GM21390 (cell line): ENCODE results near the gene MMP21.

Experiments
- ATAC-seq: cut with Tn5 transposase; IDR thresholded peaks from one replicate; pipeline ENCODE4 v1.9.1; 2021; ENCODE audit not compliant: unreplicated experiment

Gene MMP21

DNA sequence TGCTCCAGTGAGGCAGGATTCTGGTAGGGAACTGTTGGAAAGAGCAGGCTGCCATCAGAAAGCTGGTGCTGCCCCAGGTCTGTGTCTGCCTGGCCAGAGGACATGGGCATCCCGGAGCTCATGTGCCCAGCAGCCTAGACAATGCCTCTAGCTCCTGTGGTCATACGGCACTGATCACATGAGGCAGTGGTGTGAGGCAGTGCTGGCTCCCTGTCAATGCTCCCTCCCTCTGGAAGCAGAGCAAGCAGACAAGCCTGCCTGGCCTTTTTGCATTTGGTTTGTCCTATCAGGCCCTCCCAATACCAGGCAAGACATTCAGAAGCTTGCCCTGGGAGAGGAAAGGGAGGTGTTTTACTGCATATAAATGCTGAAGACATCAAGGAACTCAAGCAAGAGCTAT, 19.5 kb upstream of the MMP21 start:
- no peak for ATAC-seq

DNA sequence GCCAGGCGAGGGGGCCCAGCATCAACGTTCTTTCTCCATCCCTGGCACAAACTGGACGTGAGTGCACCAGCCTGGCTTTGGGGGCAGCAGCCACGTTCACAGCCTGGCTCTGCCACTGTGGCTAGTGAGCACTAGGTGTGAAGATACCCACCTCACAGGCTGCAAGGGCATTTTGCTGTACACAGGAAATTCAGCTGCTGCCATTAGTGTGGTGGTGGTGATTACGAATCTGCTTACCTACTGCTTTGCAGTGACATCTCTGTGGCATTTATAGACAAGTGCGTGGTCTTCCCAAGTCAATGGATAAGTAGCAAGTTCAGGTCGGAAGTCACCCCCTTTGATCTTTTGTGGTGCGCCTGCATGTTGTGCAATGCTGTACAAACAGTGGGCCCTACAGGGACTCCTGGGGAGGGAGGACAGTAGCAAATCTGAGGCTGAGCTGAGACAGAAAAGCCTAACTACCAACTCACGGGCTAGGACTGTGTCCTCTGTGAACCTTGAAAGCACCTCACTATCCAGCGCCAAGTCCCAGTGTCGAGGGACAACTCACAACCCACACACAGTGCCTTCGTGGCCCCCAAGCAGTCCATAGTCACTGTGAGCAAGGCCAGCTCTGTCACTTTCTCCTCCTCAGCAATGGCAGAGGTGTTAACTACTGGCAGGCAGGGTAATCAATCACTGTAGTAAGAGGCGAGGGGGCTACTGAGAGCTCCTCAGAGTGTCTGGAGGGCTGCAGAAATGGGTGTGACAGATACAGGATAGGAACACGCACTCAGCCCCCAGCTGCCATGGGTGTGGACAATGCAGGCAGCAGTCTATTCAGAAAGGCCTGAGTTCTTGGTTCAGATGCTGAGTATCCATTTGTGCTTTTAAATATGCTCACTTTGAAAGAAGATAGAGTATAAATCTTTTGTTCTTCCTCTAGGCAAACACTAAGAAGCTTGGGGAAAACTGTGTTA, 17.0 kb upstream of the MMP21 start:
- ATAC-seq, result no peak

DNA sequence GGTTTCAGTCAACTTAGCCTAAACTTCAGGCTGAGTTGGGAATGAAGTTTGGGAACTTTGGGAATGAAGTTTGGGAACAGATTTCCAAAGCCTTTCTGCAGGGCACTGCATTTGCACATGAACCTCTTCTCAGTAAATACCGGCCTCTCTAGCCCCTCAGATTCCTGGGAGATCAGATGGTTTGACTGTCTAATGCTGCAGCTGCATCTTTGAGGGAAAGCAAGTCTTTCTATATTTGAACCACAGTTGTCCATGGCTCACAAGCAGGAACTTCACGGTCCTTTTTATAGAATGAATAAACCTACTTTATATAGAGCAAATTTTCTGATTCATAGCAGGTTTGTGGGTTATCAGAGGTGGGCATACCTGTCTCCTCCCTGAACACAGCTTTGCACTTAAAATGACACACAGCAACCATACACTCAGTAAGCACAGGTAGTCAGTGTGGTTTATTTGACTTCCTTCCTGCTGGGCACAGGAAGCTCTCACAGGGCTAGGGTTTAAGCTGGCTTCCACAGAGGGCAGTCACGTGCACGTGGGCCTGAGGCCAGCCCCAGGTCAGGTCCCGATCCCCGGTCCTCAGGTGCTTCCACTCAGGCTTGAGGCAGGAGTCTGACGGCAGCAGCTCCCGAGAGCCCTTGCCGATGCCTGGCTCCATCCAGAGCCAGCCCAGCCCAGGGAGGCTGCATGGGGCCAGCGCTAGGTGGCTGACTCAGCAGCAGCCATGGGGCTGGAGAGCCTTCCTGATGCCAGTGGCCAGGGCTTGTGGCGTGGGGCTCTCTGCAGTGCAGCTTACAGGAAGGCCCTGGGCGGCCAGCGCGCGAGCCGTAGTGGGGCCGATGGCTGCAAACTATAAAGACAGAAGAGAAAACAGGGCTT, 12.8 kb upstream of the MMP21 start:
- no peak for ATAC-seq

DNA sequence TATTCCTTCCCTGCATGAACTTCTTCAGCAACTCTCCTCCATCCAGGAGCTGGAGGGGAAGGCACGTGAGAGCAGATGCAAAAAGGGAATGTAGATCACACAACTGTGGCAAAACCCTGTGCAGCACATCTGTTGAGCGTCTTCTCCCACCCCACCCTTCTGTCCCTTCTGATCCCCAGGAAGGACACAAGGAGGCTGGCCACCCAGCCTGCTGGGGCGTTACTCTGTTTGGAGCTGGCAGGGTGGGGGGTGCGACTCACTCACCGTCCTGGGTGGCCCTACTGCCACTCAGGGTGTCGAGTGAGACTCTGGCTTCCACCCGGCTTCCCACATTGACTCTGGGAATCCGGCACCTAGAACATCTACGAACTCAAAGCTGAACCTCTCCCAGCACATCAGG, 10.2 kb upstream of the MMP21 start:
- ATAC-seq, result no peak

DNA sequence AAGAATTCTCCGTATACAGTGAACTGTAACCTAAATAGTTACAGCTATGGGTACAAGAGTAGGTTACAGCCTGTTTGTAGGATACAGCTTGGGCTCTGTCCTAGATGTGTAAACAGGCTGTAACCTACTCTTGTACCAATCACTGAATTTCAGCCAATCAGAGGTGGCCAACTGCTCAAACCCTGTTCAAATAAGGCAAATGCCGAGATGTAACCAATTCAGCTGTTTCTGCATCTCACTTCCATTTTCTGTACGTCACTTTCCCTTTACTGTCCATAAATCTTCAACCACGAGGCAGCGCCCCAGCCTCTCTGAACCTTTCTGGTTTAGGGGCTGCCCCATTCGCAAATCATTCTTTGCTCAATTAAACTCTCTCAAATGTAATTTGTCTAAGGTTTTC, 8.3 kb upstream of the MMP21 start:
- ATAC-seq, result peak; percentile 94

DNA sequence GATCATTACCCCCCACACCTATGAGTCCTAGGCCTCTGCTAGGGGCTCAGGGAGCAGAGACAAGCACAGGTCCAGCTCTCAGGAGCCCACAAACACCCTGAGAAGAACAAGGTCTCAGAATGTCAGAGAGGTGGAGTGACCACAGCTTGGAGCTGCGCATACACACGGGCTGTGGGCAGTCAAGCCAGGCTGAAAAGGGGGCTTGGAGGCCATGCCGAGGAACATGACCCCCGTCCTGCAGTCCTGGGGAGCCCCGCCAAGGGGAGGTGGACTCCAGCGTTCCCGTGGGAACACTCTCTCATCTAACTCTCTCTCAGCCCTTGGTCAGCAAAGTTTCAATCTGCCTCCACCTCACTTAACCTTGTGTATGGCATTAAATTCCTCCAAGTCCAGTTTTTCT, 7.8 kb upstream of the MMP21 start:
- ATAC-seq, result no peak

DNA sequence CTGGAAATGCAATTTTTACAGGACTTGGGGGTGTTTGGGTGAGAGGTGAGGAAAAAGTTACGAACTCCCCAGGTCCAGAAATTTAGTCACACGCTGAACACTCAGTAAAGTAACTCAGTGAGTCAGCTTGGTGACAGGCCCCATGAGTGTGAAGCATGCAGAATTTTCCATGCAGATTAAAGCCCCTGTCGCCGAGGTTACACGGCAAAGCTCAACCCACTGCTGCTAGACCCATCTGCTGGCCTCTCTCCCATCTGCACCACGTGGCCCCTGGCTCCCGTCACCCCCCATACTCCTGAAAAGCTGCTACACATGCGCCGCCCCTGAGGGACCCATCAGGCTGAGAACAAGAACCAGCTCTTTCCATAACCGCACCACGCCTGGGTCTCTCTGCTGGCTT, 7.0 kb upstream of the MMP21 start:
- ATAC-seq, result no peak

DNA sequence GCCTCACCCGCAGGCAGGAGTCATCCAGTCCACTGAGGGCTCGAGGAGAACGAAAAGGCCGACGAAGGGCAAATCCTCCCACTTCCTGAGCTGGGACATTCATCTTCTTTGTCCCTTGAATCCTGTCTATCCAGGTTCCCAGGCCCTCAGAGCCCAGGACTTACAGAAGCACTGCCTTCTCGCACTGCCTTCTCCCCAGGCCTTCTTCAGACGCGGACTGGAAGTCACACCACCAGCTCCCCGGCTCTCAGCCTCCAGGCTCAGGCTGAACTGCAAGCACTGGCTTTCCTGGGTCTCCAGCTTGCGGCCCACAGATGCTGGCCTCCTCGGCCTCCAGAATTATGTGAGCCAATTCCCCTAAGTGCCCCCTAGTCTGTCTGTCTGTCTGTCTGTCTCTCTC, 6.4 kb upstream of the MMP21 start:
- no peak for ATAC-seq

DNA sequence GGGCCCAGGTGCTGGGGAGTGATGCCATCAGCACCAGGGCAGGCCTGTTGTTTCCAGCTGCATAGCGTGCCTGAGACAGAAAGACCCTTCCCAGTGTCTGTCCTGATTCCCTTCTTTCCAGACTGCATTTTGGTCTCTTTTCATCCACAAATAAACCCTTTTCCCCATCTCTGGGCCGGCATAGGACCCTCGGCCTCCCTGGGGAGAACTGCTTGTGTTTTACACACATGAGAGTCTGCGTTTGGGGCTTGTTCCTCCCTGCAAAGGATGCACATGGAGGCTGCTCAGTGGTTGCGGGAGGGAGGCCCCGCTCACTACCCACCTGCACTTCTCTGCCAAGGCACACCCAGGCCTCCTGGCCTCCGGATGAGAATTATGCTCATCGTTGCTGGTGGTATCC, 5.8 kb upstream of the MMP21 start:
- ATAC-seq, result no peak

DNA sequence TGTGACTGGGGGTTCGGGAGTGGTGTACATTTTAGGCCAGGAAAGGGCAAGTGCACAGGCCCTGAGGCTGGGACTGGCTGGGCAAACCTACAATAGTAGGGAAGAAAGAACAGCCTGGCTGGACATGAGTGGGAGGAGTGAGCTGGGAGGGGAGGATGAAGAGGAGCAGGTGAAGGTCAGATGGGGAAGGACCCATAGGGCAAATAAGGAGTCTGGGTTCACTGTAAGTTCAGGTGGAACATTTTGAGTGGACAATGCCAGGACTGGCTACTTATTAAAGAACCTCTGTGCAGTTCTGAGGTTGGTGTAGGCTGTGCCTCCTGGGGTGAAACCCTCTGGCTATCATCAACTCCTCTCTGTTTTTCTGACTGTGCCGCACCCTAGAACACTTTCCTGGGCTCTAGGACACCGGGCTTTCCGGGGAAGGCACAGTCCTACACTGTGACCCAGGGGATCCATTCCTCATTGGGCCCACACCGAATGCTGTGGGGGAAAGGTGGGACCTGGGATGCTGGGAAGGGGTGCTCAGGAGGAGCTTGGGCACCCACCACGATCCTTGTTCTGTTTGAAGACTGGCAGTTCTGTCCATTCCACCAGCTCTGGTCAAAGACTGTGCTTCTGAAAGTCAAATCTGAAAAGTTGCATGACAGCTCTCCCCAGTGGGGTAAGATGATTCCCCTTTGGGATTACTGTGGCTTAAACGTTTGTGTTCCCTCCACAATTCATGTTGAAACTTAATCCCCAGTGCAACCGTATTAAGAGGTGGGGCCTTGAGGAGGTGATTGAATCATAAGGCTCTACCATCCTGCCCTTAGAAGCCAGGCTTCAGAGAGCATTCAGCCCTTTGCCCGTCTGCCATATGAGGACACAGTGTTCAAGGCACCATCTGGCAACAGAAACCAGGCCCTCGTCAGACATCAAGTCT, 4.0 kb upstream of the MMP21 start:
- ATAC-seq, result no peak

DNA sequence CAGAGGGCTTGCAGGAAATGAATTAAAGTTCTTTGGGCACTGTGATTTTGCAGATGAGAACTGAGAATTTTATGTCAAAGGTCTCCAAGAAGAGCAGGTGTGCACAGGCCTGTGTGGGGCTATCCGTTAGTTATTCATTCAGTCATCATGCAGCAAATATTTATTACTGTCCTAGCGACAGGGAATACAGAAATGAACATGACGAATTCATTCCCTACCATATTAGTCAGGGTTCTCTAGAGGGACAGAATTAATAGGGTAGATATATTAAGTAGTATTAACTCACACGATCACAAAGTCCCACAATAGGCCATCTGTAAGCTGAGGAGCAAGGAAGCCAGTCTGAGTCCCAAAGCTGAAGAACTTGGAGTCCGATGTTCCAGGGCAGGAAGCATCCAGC, 2.9 kb upstream of the MMP21 start:
- ATAC-seq, result no peak

DNA sequence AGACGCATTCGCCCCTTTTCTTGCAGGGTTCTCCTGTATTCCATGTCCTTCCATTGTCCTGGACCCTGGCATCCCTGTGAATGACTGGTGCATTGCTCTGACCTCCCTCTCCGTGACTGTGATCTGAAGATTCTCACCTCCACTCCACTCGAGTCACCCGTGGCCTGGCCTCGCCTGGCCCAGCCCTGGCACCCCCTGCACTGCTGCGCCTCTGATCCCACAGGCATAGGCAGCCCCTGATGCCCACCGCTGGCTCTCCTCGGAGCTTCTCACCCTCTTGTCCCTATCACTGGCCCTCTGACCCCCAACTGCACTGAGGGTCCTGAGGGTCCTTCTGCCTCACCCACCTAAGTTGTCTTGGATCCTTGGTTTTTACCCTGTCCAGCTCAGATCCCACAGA, 2.2 kb upstream of the MMP21 start:
- no peak for ATAC-seq

DNA sequence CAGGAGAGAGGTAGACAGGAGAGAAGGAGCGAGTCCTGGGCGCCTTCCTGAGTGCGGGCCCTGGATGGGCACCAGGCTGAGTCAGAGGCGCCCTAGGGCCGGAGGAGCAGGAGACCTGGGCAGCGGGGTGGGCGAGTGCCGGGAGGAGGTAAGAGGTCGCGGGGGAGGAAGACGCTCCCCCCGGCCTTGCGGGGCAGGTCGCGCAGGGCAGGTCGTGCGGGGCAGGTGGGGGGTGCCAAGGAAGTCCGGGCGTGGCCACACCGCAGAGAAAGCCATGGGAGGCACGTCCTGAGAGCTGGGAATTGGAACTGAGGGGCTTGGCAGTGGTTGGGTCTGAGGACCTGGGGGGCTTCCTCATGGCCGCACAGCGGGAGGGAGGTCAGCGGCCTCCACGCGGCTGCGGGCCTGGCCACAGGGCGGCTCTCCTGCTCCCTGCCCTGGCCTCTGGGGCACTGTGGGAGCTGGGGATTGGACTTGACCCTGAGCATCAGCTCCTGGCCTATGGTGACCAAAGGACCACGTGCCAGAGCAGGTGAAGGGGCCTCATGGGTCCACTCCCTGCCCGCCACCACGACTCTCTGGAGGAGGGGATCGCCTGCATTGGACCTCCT, 935 bp downstream of the MMP21 start:
- ATAC-seq, result no peak

DNA sequence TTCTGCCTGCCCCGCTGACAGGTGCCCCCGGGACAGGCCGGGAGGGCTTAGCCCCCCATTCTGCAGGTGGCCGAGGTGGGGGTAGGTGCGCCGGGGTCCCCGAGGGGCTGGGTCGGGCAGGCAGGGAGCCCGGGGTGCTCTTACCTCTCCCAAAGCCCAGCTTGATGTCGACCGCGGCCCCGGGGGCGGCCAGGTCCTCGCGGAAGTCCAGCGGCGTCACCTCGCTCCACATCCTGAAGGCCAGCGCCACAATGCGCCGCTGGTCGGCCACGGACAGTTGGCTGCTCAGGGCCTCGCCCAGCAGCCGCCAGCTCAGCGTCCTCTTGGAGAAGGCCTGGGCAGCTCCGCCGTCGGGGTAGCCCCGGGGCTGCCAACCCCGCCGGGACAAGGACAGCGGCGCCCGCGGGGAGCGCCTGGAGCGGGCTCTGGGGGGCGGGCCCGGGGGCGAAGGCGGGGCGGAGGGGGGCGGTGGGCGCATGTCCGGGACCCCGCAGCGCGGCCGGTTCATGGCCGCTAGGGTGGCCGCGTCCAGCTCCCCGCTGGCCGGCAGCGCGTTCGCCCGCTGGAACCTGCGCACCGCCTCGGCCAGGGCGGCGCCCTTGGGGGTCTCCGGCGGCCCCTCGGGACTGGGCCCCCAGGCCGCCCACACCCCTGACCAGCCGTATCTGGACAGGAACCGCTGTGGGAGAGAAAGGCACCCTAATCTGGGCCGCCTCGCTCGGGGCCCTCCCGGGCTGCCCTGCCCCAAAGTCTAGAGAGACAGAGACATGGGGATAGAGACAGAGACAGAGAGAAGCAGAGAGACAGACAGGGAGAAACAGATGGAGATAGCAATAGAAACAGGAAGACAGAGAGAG, 1.7 kb downstream of the MMP21 start:
- no peak for ATAC-seq

DNA sequence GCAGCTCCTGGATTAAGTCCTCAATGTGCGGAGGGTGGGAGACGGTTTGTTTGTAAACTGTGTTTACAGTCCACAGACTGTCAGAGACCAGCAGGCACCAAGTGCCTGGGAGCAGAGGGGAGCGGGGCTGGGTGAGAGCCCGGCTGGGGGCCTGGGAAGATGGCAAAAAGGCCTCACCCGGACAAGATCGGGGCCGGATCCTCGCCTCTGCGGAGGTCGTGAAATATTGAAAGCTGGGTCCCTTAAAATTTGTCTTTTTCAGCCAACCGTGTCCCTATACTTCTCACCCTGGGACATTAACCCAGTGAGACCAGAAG, 2.8 kb downstream of the MMP21 start:
- ATAC-seq, result no peak

DNA sequence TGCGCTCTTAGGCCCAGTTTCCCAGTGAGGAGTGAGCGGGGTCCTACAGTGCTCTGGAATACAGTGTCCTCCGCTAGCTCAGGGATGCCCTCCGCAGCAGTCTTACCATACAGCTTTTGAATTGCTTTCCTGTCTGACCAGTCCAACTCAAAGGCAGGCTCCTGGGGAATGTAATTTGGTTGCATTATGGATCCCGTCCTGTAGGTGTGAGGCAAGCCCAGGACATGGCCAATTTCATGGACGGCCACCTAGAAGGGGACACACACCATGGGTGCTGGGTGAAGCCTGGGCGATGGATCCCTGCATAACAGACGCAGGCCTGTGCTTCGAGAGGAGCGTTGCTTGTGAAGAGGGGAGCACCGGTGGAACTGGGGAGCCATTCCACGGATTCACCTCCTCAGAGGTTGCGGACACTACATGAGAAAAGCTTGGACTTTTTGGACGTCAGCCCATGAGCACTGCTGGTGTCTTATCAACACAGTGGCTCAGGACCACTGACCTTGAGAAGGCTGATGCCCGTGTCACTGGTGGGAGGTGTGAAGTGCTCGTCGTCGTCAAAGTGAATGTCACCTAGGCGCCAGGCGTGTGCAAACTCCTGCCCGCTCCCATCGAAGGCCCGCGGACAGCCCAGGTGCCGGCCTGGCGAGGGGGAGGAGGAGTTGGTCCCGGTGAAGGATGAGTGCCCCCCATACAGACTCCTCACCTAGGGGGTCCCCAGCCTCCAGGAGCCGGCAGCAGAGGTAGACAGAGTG, 3.3 kb downstream of the MMP21 start:
- ATAC-seq, result no peak

DNA sequence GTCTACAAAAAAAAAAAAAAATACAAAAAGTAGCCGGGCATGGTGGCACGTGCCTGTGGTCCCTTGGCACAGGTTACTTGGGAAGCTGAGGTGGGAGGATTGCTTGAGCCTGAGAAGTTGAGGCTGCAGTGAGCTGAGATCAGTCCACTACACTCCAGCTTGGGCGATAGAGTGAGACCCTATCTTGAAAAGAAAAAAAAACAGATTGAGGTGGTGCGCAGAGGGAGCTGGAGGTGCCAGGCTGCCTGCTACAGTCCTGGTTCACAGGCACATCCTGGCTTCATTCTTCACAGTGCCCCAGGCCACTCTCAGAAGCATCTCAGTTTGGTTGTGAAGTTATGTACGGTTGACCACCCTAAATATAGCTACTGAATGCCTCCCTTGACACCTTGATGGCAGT, 4.8 kb downstream of the MMP21 start:
- ATAC-seq, result no peak

DNA sequence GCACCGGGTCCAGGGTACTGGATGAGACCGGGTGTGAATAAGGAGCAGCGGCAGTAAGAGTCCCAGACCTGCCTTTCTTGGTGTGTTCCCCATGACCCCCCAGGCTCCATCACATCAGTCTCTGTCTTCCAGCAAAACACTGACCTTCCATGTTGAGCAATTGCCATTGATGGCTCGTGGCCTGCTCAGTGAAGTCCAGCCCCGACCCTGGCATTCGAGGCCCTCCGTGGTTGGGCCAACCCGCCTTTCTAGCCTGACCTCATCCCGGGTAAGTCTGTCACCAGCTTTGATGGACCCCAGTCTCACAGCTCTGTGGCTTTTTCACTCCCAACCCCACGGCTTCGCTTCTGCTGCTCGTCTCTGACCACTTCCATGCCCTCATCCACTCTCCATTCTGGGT, 6.4 kb downstream of the MMP21 start:
- ATAC-seq, result no peak

DNA sequence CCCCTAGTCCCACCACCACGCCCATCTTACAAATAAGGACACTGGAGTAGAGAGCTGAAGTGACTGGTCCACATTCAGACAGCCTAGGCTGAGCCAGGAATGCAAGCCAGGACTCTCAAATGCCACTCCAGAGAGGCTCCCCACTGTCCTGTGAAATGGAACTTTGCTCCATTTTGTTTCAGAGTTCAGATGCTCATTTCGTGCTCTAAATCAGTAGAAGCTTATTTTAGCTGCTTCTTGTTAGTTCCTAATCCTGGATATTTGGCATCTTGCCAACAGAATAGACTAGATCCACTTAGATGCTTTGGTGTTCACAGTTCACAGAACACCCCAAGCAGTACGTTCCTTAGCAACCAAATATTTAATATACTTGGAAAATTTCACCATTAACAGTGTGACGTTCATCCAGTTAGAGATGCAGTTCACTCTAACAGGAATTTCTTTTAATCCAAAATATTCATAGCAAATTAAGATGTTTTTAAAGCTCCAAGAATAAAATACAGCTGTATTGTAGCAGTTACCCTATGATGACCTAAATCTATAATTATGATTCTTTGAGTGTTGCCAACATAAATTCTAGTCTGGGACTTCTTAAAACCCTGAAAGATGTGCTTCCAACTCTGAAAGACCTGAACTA, 7.3 kb downstream of the MMP21 start:
- no peak for ATAC-seq
